Endometrium (tissue), 2 donors: ENCODE results near the gene CHIA.
"Not testable (repeated sequence)": the region's sequence is repeated elsewhere in the genome, so short reads cannot be mapped to it uniquely, and the experiment has no call there.

Source experiments
- FAIRE-seq: peaks from 2 replicates; lab custom pipeline; 2012; peaks lifted over from hg19 to GRCh38; lab: Jason Lieb, UNC
- donor health status: control.
- donor health status: control.

Gene CHIA

GRCh38 chr1:111285879-111286278 is 4.8 kb upstream of the CHIA start:
- FAIRE-seq = no peak

- no peak for FAIRE-seq
Measured at GRCh38 chr1:111286912-111287311, 3.7 kb upstream of the CHIA start.

- FAIRE-seq = no peak
Measured at GRCh38 chr1:111289371-111289770, 1.3 kb upstream of the CHIA start.

- no peak for FAIRE-seq
Measured at GRCh38 chr1:111290104-111290503, 547 bp upstream of the CHIA start.

GRCh38 chr1:111294390-111294789 is 3.7 kb downstream of the CHIA start:
- no peak for FAIRE-seq

- FAIRE-seq = no peak
Measured at GRCh38 chr1:111302374-111302773, 11.7 kb downstream of the CHIA start.

GRCh38 chr1:111309690-111310089 is 19.0 kb downstream of the CHIA start:
- FAIRE-seq = no peak

GRCh38 chr1:111318523-111318922 is 27.9 kb downstream of the CHIA start:
- no peak for FAIRE-seq

GRCh38 chr1:111320066-111320879 is 29.6 kb downstream of the CHIA start:
- no peak for FAIRE-seq

GRCh38 chr1:111323231-111323630 is 32.6 kb downstream of the CHIA start:
- FAIRE-seq = no peak

GRCh38 chr1:111332190-111332589 is 41.5 kb downstream of the CHIA start:
- no peak for FAIRE-seq

- FAIRE-seq = no peak
Measured at GRCh38 chr1:111334169-111334568, 43.5 kb downstream of the CHIA start.

GRCh38 chr1:111335214-111335877 is 44.7 kb downstream of the CHIA start:
- FAIRE-seq = not testable (repeated sequence)

- FAIRE-seq = not testable (repeated sequence)
Measured at GRCh38 chr1:111338849-111339248, 48.2 kb downstream of the CHIA start.

GRCh38 chr1:111346089-111346885 is 55.6 kb downstream of the CHIA start:
- no peak for FAIRE-seq

GRCh38 chr1:111347026-111347425 is 56.4 kb downstream of the CHIA start:
- no peak for FAIRE-seq

GRCh38 chr1:111351700-111352099 is 61.0 kb downstream of the CHIA start:
- no peak for FAIRE-seq

GRCh38 chr1:111354584-111354983 is 63.9 kb downstream of the CHIA start:
- FAIRE-seq = no peak

- no peak for FAIRE-seq
Measured at GRCh38 chr1:111358964-111359363, 68.3 kb downstream of the CHIA start.

- FAIRE-seq = no peak
Measured at GRCh38 chr1:111359376-111359775, 68.7 kb downstream of the CHIA start.

- FAIRE-seq = not testable (repeated sequence)
Measured at GRCh38 chr1:111360257-111360656, 69.6 kb downstream of the CHIA start.

GRCh38 chr1:111361761-111362160 is 71.1 kb downstream of the CHIA start:
- FAIRE-seq = no peak

- FAIRE-seq = no peak
Measured at GRCh38 chr1:111364690-111365089, 74.0 kb downstream of the CHIA start.
